ENCODE results near the gene MVB12B. TPM values are rescaled to one million over a fixed set of nuclear protein-coding genes. Genes with fewer than 3 reads are reported as not detected.

The MVB12B gene
- total and polyA plus RNA-seq, 8 donors, result 2.6 to 6.7 (median 4.0) TPM

- H3K9me3 ChIP-seq, result no peaks in the 10 kb centered on the region
- DNase-seq (no peak), ATAC-seq (no peak), FAIRE-seq (no peak)
- no peak overlapping the region for H3K27ac ChIP-seq
- 92% methylated on average over 12 of the region's 12 CpGs for WGBS, 2 donors
- no peaks in the 10 kb centered on the region for H3K27me3 ChIP-seq
- no peaks in the 10 kb centered on the region for H3K36me3 ChIP-seq
- intact Hi-C loops (cut with DNase I), result no loop called here
- H3K4me3 ChIP-seq, result no peak overlapping the region
- no peaks in the 10 kb centered on the region for H3K4me1 ChIP-seq
- TF ChIP-seq CTCF (IDR thresholded peaks at IDR 0.05), result no peak
Observed at GRCh38 chr9:126479515-126479914, 152.9 kb downstream of the MVB12B start.

- no peak overlapping the region for H3K4me3 ChIP-seq
- no peak for ATAC-seq
- no peak overlapping the region for H3K27ac ChIP-seq
- no peaks in the 10 kb centered on the region for H3K27me3 ChIP-seq
- WGBS, 2 donors, result 82 to 97% methylated on average over 6 of the region's 6 CpGs
- no peaks in the 10 kb centered on the region for H3K4me1 ChIP-seq
- no peak for FAIRE-seq
- no peak for DNase-seq
- no peaks in the 10 kb centered on the region for H3K9me3 ChIP-seq
- intact Hi-C loops (cut with DNase I), result loop anchor here in 1 of 3 donors (10.0 kb wide), 2 partner anchors 176 to 1076 kb away; no protein-coding TSS in a partner anchor
- TF ChIP-seq CTCF (IDR thresholded peaks at IDR 0.05), result no peak
- no peaks in the 10 kb centered on the region for H3K36me3 ChIP-seq
Observed at GRCh38 chr9:126480813-126481212, 154.2 kb downstream of the MVB12B start.

- Histone ChIP-seq H3K4me3 (no peak overlapping the region), H3K4me1 (no peaks in the 10 kb centered on the region), H3K27me3 (no peaks in the 10 kb centered on the region), H3K36me3 (no peaks in the 10 kb centered on the region), H3K27ac (no peak overlapping the region), H3K9me3 (no peaks in the 10 kb centered on the region)
- 92% methylated on average over 13 of the region's 13 CpGs for WGBS, 2 donors
- FAIRE-seq, result no peak
- TF ChIP-seq CTCF (IDR thresholded peaks at IDR 0.05), result no peak
- no peak for DNase-seq
- no peak for ATAC-seq
- intact Hi-C loops (cut with DNase I), result loop anchor here in 1 of 3 donors (10.0 kb wide), 2 partner anchors 177 to 1077 kb away; no protein-coding TSS in a partner anchor
Observed at GRCh38 chr9:126481862-126482261, 155.2 kb downstream of the MVB12B start.

- no peaks in the 10 kb centered on the region for H3K9me3 ChIP-seq
- ATAC-seq (no peak), FAIRE-seq (no peak), DNase-seq (no peak)
- intact Hi-C loops (cut with DNase I), result loop anchor here in 1 of 3 donors (10.0 kb wide), 2 partner anchors 178 to 1078 kb away; no protein-coding TSS in a partner anchor
- no peak overlapping the region for H3K4me3 ChIP-seq
- no peaks in the 10 kb centered on the region for H3K36me3 ChIP-seq
- H3K4me1 ChIP-seq, result no peaks in the 10 kb centered on the region
- 87 to 88% methylated on average over 45 of the region's 45 CpGs for WGBS, 2 donors
- no peak overlapping the region for H3K27ac ChIP-seq
- TF ChIP-seq CTCF (IDR thresholded peaks at IDR 0.05), result no peak
- no peaks in the 10 kb centered on the region for H3K27me3 ChIP-seq
Observed at GRCh38 chr9:126482361-126483044, 155.9 kb downstream of the MVB12B start.

GRCh38 chr9:126483468-126484073, 156.9 kb downstream of the MVB12B start:
- no peak for ATAC-seq
- FAIRE-seq, result no peak
- no peak for DNase-seq
- H3K9me3 ChIP-seq, result no peaks in the 10 kb centered on the region
- H3K36me3 ChIP-seq, result no peaks in the 10 kb centered on the region
- no peak overlapping the region for H3K4me3 ChIP-seq
- intact Hi-C loops (cut with DNase I), result loop anchor here in 1 of 3 donors (10.0 kb wide), 2 partner anchors 179 to 1079 kb away; no protein-coding TSS in a partner anchor
- 92 to 94% methylated on average over 13 of the region's 13 CpGs for WGBS, 2 donors
- H3K27ac ChIP-seq, result no peak overlapping the region
- no peaks in the 10 kb centered on the region for H3K4me1 ChIP-seq
- no peak for TF ChIP-seq CTCF (IDR thresholded peaks at IDR 0.05)
- H3K27me3 ChIP-seq, result no peaks in the 10 kb centered on the region
